GM12873 (cell line): Measurements from ENCODE around the gene NRXN2.

Experiments
- CTCF ChIP-seq: IDR thresholded peaks from 2 replicates; pipeline ENCODE4 v1.5.1; 2012; ENCODE audit warnings: low read depth, mild to moderate bottlenecking, moderate library complexity, low read length, control low read depth; ENCODE audit not compliant: insufficient read depth; ENCODE audit errors: missing control alignments

The NRXN2 gene

GRCh38 chr11:64568041-64568571 lies 154.9 kb downstream of the NRXN2 start:
- no peak for TF ChIP-seq CTCF

DNA sequence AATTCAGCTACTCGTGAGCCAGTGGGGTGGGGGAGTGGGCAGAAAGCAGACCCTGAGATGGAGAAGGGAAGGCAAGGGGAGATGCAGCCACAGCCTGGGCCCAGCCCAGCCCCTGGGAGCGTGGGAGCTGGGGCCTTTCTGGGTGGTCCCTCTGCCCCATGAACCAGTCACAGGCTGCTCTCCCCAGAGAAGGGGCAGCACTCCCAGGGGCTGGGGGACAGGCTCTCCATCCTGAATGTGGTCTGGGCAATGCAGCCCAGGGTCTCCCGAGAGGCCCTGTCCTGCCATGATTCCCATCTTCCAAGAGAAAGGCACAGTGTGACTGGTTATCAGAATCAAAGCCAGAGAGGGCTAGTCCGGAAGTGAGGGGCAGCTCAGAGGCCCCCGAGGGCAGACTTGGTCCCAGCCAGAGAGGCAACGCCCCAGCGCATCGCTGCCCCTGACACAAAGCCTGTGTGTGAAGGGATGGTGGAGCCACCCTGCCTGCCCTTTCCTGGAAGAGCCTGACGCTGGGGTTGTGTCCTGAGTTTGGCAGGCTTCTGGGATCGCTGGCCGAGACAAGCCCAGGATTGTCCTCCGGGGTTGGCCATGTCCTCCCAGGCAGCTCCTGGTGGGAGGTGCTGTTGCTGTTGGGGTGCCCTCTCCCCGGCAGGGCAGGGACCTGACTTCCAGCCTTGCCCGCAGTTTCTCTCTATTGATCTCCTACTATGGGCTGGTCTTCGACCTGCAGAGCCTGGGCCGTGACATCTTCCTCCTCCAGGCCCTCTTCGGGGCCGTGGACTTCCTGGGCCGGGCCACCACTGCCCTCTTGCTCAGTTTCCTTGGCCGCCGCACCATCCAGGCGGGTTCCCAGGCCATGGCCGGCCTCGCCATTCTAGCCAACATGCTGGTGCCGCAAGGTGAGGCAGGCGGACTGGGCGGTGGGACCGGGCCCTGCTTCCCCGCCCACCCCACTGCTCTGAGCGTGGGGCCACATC lies 155.8 kb downstream of the NRXN2 start:
- no peak for TF ChIP-seq CTCF

DNA sequence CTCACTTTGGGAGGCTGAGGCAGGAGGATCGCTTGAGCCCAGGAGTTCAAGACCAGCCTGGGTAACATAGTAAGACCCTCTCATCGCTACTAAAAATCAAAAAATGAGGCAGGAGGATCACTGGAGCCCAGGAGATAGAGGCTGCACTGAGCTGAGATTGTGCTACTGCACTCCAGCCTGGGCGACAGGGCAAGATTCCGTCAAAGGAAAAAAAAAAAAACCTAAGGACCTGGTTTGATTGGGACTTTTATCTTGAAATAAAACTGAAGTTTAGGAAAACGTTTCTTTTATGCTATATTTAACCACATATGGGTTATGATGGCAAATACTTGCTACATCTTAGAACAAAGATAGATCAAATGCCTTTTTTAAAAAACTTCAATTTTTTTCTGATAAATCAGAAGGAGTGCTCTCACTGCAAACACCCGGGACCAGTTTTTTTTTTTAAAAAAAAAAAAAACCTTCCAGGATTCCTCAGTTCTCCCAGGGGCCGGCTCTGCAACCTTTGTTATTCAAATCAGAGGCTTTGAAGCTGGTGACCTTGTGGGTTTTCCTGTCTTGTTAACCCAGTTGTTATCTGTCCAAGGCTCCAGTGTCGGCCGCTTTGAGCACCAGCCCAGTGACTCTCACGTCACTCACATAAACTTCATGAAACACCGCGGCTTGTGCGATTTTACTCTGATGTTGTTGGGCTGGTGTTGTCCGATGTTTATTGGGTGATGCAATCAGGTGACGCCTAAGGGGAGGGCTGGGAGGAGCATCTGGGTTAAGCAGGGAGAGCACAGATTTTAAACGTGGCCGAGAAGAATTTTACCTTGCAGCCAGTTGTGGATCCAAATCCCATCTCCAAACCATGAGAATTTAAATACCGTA lies 156.7 kb downstream of the NRXN2 start:
- no peak for TF ChIP-seq CTCF

GRCh38 chr11:64564947-64565889 lies 157.8 kb downstream of the NRXN2 start:
- TF ChIP-seq CTCF, result peak; percentile 5

- no peak for TF ChIP-seq CTCF
These were observed 158.6 kb downstream of the NRXN2 start for GRCh38 chr11:64564419-64564818.

DNA sequence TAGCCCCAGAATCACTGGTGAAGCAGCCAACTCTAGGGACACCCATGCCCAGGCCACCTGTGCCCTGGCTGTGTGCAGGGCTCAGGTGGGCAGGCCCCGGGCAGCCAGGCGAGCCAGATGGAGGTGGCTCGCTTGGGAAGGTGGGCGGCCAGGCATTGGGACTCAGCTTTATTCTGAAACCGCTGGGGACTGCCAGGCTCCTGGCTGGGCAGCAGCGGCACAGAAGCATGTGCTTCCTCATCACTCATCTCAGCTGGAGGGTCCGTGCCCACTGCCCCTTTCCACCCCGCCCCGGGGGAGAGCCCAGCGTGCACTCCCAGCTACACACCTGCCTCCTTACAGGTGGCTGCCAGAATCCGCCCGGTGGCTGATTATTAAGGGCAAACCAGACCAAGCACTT lies 159.0 kb downstream of the NRXN2 start:
- TF ChIP-seq CTCF, result no peak
